GM12878 (cell line): ENCODE results near the gene AREG. TPM values are rescaled to one million over a fixed set of nuclear protein-coding genes. Genes with fewer than 3 reads are reported as not detected.

Experiments
- CEBPB ChIP-seq, 2 experiments: fragments of 150-350 bp in 1 of 2; IDR thresholded peaks; 2 replicates each; pipeline ENCODE4 v1.6.1; 2012 to 2014; ENCODE audit warnings: low read depth in 2 of 2, low read length in 2 of 2, borderline replicate concordance in 1 of 2, inconsistent platforms in 1 of 2
- ESRRA ChIP-seq: IDR thresholded peaks from 2 replicates; pipeline ENCODE4 v1.6.1; 2012; ENCODE audit warnings: mild to moderate bottlenecking, low read length, improper control_type of control experiment
- ETV6 ChIP-seq, 2 experiments: fragments of 450-650 bp in 1 of 2; IDR thresholded peaks in 1 of 2; conservative IDR thresholded peaks in 1 of 2; 2 replicates each; pipeline ENCODE4 v1.6.1; 2014; ENCODE audit warnings: antibody characterized with exemption in 1 of 2, borderline replicate concordance in 1 of 2, low read depth in 1 of 2, mild to moderate bottlenecking in 1 of 2, moderate library complexity in 1 of 2
- NKRF ChIP-seq: fragments of 450-650 bp; conservative IDR thresholded peaks from 2 replicates; pipeline ENCODE4 v1.6.1; 2017; ENCODE audit warnings: mild to moderate bottlenecking, moderate library complexity
- NR2C1 ChIP-seq: fragments of 450-650 bp; IDR thresholded peaks from 2 replicates; pipeline ENCODE4 v1.6.1; 2017; ENCODE audit warnings: antibody characterized with exemption, mild to moderate bottlenecking, moderate library complexity
- PAX5 ChIP-seq: IDR thresholded peaks from 2 replicates; pipeline ENCODE4 v1.6.1; 2011; ENCODE audit warnings: low read depth, low read length, borderline replicate concordance
- RAD51 ChIP-seq: fragments of 450-650 bp; IDR thresholded peaks from 2 replicates; pipeline ENCODE4 v1.6.1; 2016; ENCODE audit warnings: moderate library complexity, mild to moderate bottlenecking, inconsistent platforms
- SIN3A ChIP-seq: IDR thresholded peaks from 2 replicates; pipeline ENCODE4 v1.6.1; 2012; ENCODE audit warnings: low read depth, low read length, improper control_type of control experiment
- ZBED1 ChIP-seq: IDR thresholded peaks from 2 replicates; pipeline ENCODE4 v1.6.1; 2016; ENCODE audit warnings: borderline replicate concordance
- polyA plus RNA-seq, 11 experiments: library from polyadenylated mRNA; depleted of rRNA in 4 of 11; unstranded in 6 of 11; stranded (reverse) in 5 of 11; fragments of >200 nt; fragmentation: Nextera tagmentation in 4 of 11; fragmentation: Illumina TruSeq in 1 of 11; extraction: Ambion mirVana in 4 of 11; extraction: Trizol in 1 of 11; gene quantifications; 1 replicate in 1 of 11; 2 replicates in 10 of 11; pipeline versions ENCODE4 v1.2.1 to v1.2.3, GENCODE V29; 2011 to 2016; ENCODE audit warnings: inconsistent platforms in 2 of 11, missing spikeins in 2 of 11, low read depth in 1 of 11
- total RNA-seq, 4 experiments: library from RNA; depleted of rRNA in 3 of 4; stranded (reverse); fragments of >200 nt in 3 of 4; fragmentation: Illumina TruSeq in 1 of 4; extraction: Trizol in 1 of 4; gene quantifications; 2 replicates each; pipeline versions ENCODE4 v1.2.1 to v1.2.3, GENCODE V29; 2013 to 2021
- TF ChIP-seq, protein P1 (sequence below): fragments of 450-650 bp; IDR thresholded peaks from 2 replicates; pipeline ENCODE4 v1.6.1; 2014; ENCODE audit warnings: mild to moderate bottlenecking
- TF ChIP-seq, protein P2 (sequence below): fragments of 450-650 bp; IDR thresholded peaks from 2 replicates; pipeline ENCODE4 v1.6.1; 2017; ENCODE audit warnings: borderline replicate concordance
- TF ChIP-seq, protein P3 (sequence below): fragments of 450-650 bp; IDR thresholded peaks from 2 replicates; pipeline ENCODE4 v1.6.1; 2018; ENCODE audit warnings: mild to moderate bottlenecking, low read depth, moderate library complexity; ENCODE audit not compliant: partially characterized antibody

The AREG gene
- total and polyA plus RNA-seq, 10 of the 15 experiments (the other 5 are each of a cell fraction or from before 2014, with no cell fraction given) = 0.25 to 0.37 TPM; not detected in 8

- no peak for TF ChIP-seq ETV6 (conservative IDR thresholded peaks at IDR 0.05 in 1 of 2, IDR thresholded peaks at IDR 0.05 in 1 of 2; ENCODE audit: borderline replicate concordance in 1 of 2, low read depth in 1 of 2)
- no peak for TF ChIP-seq CEBPB (IDR thresholded peaks at IDR 0.05; ENCODE audit: borderline replicate concordance in 1 of 2, low read depth in 2 of 2, low read length in 2 of 2)
- TF ChIP-seq RAD51 = no peak
- TF ChIP-seq, protein P1, sequence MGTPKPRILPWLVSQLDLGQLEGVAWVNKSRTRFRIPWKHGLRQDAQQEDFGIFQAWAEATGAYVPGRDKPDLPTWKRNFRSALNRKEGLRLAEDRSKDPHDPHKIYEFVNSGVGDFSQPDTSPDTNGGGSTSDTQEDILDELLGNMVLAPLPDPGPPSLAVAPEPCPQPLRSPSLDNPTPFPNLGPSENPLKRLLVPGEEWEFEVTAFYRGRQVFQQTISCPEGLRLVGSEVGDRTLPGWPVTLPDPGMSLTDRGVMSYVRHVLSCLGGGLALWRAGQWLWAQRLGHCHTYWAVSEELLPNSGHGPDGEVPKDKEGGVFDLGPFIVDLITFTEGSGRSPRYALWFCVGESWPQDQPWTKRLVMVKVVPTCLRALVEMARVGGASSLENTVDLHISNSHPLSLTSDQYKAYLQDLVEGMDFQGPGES = no peak
- TF ChIP-seq, protein P2, sequence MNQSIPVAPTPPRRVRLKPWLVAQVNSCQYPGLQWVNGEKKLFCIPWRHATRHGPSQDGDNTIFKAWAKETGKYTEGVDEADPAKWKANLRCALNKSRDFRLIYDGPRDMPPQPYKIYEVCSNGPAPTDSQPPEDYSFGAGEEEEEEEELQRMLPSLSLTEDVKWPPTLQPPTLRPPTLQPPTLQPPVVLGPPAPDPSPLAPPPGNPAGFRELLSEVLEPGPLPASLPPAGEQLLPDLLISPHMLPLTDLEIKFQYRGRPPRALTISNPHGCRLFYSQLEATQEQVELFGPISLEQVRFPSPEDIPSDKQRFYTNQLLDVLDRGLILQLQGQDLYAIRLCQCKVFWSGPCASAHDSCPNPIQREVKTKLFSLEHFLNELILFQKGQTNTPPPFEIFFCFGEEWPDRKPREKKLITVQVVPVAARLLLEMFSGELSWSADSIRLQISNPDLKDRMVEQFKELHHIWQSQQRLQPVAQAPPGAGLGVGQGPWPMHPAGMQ = no peak
- no peak for TF ChIP-seq NKRF
- TF ChIP-seq PAX5 = no peak
- no peak for TF ChIP-seq NR2C1
- no peak for TF ChIP-seq ZBED1
- no peak for TF ChIP-seq ESRRA
- TF ChIP-seq SIN3A = no peak
- TF ChIP-seq, protein P3, sequence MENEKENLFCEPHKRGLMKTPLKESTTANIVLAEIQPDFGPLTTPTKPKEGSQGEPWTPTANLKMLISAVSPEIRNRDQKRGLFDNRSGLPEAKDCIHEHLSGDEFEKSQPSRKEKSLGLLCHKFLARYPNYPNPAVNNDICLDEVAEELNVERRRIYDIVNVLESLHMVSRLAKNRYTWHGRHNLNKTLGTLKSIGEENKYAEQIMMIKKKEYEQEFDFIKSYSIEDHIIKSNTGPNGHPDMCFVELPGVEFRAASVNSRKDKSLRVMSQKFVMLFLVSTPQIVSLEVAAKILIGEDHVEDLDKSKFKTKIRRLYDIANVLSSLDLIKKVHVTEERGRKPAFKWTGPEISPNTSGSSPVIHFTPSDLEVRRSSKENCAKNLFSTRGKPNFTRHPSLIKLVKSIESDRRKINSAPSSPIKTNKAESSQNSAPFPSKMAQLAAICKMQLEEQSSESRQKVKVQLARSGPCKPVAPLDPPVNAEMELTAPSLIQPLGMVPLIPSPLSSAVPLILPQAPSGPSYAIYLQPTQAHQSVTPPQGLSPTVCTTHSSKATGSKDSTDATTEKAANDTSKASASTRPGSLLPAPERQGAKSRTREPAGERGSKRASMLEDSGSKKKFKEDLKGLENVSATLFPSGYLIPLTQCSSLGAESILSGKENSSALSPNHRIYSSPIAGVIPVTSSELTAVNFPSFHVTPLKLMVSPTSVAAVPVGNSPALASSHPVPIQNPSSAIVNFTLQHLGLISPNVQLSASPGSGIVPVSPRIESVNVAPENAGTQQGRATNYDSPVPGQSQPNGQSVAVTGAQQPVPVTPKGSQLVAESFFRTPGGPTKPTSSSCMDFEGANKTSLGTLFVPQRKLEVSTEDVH = no peak
Measured at GRCh38 chr4:74456056-74456744, 11.3 kb downstream of the AREG start (continued).
